GM21723 (cell line): ENCODE measurements around the gene GDNF.
A peak's percentile ranks its signal among the peaks of the same experiment; 100 is the strongest.
"Not testable (repeated sequence)": the region's sequence is repeated elsewhere in the genome, so short reads cannot be mapped to it uniquely, and the experiment has no call there.

Source experiments
- ATAC-seq: cut with Tn5 transposase; IDR thresholded peaks from one replicate; pipeline ENCODE4 v1.9.1; 2021; ENCODE audit warnings: mild to moderate bottlenecking, moderate library complexity; ENCODE audit not compliant: unreplicated experiment

GDNF gene

DNA sequence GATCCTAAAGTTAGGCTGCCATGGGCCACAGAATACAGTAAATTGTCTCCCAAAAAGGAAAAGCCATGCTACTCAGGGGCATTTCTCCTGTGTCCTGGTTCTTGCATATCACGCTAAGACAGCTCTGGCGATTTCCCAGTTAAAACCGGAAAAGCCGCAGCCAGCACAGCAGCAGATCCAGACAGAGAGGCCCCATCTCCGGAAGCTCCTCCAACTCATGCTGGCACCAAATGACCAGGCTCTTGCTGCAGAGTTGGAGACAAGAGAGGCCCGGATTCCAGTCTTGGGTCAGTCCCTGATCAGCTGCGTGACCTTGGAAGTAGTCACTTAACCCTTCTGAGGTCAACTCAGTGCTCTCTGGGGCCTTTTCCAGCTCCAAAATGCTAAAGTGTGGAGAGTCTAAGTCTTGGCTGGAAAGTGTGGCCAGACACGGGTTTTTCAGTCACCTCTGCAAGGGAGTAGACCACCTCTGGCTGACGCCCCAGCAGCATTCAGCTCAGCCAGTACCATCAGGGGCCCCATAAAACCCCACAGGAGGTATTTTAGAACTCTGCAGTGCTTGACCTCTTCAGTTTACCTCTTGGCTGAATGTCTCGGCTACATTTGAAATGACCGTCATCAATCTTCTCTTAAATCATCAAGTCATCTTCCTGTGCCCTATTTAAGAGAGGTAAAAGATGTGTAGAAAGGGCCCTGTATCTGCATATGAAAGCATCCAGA lies 16.2 kb downstream of the GDNF start:
- no peak for ATAC-seq

DNA sequence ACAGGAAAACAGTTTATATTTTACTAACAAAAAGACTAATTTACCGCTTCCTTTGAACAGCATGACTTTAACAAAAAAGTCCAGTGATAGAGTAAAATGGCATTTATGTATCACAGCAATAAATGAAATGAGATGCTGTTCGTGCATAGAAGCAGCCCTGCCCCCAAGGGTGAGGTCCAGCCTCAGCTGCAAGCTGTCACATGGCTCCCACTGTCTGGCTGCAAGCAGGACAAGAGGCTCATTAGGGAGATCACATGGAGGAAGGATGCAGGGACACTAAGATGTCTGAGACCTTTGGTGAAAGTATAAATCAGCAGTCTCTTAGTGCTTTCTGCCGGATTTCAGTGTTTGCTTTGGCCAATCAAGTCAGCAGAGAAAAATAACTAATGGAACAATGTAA lies 23.0 kb downstream of the GDNF start:
- no peak for ATAC-seq

DNA sequence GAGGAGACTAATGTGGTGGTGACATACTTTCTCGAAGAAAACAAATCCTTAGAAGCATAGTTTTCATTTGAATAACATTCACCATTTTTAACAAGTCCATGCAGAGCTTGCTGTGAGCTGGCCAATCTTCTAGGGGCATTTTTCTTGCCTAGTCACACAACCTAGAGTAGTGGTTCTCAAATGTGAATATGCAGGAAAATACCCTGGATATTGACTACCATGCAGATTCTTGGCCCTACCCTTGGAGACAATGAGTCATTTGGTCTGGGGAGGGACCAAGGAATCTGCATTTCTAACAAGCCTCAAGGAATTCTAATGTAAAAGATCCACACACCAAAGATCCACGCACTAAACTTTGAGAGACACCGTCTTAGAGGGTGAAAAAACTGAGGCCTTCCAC lies 23.5 kb downstream of the GDNF start:
- ATAC-seq: no peak

DNA sequence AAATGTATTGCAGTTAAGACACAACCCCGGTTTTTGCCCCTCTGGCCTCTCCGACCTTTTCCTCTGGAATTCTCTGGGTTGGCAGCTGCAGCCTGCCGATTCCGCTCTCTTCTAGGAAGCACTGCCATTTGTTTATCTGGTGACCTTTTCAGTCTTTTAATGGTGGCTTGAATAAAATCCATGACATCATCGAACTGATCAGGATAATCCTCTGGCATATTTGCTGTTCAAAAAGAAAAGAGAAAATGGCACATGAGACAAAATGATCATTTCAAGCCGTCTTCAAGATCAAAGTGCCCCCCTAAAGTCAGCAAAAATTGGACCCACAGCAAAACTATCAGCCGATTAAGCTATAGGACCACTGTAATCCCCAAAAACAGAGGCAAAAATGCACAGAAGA lies 23.9 kb downstream of the GDNF start:
- no peak for ATAC-seq

DNA sequence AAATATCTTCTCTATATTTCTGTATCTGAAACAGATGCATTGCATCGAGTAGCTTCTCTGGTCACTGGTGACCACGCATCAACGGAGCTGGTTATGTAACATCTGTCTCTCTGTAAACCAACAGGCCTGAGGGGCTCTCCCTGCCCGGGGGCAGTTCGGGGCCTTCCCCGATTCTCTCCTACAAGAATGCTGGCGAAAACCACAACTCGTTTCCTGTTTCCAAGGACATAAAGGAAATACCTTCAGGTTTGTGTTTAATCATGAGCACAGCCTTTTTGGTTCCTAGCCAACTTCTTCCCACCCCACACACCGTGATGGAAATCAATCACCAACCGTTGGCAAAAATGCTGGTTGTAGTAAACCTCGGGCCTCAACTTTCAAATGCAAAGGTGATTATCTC lies 25.1 kb downstream of the GDNF start:
- ATAC-seq: peak; percentile 57

DNA sequence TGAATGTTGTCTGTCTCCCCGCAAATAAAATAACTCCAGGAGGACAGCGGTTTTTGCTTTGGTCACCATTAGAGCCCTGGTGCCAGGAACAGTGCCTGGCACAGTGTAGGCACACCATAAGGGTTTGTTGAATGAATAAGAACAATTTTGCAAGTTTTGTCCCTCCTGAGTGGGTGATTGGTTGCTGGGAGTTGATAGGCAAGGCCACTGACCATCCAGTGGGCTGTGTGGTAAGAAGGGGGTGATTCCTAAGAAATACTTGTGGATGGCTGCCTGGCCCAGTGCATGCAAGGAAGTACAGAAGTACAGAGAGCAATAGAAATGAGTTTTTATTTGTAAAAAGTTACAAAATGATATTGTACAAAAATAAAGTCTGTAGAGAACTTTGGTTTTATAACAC lies 27.5 kb downstream of the GDNF start:
- no peak for ATAC-seq

DNA sequence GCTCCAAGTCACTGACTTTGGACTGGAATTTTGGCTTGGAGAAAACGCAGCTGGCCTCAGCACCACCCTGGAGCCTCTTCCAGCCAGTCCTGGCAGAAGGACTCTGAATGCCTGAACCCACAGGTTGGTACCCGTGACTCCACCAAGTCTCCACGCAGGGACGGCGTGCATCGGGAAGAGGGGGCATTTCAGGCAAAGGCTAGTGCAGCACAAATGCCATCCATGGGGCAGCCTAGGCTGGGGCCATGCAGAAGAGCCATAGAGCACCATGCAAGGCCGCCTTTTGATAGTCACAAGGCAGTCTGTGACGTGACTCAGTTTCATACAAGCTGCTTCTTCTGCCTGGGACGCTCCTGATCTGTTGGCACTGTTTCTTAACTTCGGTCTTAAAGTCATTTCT lies 28.0 kb downstream of the GDNF start:
- ATAC-seq: no peak

DNA sequence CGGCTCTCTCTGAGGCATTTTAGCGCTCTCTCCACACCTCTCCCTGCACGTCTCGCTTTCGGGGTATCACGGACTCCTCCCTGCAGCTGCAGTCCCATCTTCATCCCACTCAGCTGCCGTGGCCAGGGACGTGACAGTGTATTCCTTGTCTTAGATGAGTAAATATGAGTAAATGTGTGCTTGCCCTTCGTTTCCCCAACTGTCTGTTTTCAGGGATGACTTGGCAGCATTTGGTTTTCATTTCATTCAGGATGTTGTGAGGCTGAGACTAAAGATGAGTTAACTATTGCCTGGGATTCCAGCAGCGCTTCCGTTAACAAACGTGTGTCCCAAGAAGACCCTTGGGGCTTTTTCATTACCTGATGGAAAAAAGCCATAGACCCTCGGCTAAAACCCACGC lies 29.5 kb downstream of the GDNF start:
- no peak for ATAC-seq

DNA sequence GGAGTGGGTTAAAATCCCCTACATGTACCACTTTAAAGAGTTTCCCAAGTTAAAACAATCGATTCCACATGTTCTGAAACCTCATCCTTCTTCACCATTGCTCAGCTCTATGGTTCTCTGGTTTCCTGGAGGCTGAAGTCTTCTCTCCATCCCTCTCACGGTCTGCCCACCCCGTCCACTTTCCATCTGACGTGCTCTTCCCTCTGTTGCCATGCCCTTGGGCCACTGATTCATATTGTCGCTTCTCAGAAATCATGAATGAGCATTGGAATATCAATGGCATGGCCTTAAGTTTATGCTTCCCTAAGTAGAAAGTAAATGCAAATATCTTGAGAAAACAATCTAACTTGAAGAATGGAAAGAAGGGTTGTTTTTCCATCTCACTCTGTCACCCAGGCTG lies 30.9 kb downstream of the GDNF start:
- no peak for ATAC-seq

DNA sequence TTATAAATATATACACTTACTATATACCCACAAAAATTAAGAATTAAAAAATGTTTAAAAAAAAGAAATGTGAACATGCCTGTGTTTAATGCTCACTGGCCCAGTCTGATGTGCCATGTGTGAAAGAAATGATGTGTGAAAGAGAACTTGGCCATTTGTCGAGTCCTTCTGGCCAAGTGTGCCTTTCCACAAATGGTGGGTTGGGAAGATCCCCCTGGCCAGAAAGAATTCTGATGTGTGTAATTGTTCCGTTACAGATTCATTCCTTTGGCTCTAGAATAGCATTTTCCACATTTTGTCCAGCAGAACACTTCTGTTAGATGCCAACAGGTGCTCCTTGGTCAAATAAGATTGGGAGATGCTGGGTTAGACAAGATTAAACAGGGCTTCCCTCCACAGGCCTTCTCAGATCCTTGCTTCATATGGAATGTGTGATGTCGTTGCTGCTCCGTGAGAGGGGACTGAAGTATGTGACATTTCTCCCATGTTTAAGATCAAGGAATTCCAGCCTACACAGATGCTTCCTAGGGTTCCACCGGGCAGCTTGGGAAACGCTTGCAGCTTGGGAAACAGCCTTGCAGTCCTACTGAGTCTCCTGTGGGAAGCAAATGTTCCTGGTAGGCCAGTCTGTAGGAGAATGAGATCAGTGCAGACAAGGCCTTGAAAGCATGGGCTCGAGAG lies 32.1 kb downstream of the GDNF start:
- no peak for ATAC-seq

DNA sequence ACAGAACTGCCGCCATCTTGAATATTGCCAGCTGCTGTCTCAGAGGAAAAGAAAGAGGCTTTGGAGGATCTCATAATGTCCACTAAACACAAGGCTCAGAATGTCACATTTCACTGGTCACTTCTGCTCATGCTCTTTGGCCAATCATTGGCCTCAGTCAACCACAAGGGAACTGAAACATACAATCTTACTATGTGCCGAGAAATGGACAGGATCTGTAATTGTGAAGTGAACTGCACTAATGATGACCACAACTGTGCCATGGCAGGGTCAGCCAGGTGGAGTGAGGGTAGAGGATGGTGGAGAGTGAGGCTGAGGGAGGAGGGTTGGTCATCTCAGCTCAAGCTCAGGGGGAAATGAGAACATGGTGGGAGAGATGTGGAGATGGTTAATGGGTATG lies 32.8 kb downstream of the GDNF start:
- ATAC-seq: no peak

DNA sequence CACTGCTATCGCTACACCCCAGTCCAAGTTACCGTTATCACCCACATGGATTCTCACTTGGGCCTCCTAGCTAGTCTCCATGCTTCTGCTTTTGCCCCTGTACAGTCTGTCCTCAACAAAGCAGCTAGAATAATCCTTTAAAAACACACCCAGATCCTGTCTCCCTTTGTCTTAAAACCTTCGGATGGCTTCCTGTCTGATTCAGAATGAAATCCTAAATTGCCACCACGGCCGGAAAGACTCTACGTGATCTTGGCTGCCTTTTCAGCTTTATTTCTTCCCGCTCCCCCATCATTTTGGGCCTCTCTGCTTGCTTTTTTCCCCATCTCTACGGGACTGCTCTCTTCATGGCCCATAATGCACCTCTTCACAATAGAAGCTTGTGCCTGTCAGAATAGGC lies 33.4 kb downstream of the GDNF start:
- ATAC-seq: no peak

DNA sequence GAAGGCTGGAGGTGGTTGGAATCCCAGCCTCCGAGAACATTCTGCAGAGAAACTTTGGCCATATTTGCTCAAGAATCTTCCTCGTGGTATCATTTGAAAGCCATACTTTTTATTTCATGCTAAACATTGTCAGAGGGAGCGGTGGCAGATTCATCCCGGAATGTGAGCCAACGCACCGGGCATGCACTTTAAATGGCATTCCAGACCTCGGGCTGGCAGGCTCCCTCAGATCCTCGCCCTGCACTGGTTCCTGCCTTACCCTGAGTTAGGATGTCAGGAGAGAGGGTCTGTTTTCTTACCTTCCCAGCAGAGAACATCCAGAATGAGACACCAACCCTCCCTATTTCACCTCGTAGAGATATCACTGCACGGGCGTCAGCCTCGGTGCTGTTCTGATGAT lies 33.8 kb downstream of the GDNF start:
- ATAC-seq: no peak

DNA sequence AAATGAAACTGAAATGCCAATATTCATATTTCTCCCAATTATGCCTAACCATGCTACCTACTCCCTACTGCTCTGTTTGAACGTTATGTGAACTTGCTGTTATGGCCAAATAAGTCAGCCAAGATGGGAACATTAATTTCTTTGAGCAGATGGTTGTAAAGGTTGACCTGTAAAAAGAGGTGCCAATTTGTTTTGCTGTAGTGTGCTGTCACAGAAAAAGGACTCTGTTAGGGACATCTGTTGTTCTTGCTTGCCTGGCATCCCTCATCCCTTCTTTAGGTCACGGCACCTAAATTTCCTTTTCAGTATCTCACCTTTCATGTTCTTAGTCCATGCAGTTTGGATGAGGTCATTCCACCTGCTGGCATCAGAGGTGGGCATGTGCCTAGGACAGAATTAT lies 35.4 kb downstream of the GDNF start:
- no peak for ATAC-seq

DNA sequence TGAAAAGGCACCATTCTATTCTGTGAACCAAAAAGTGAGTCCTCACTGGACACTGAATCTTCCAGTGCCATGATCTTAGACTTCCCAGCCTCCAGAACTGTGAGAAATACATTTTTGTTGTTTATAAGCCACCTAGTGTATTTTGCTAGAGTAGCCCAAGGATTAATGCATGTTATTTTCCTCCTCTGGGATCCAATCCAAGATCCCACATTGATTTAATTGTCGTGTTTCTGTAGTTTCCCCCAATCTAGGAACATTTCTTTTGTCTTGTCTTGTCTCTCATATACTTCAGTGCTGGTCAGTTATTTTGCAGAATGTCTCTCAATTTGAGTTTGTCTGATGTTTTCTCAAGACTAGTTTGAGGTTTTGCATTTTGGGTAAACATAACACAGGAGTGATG lies 36.4 kb downstream of the GDNF start:
- ATAC-seq: no peak

DNA sequence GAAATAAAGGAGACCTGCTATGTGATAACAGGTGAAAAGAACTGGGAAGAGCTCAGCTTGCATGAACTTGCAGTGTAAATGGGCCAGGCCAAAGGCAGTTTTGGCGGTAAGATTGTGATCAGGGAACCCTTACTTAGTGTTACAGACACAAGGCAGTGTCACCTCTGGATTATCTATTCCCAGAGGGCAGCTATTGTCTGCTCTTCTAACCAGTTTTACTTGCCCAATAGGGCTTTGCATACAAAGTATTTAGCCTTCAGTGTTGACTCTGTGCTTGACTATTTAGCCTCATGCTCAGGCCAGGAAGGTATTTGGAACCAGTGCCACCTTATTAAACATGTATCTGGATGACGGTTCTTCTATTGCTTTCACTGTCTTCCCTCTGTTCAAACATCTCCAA lies 38.3 kb downstream of the GDNF start:
- ATAC-seq: no peak

DNA sequence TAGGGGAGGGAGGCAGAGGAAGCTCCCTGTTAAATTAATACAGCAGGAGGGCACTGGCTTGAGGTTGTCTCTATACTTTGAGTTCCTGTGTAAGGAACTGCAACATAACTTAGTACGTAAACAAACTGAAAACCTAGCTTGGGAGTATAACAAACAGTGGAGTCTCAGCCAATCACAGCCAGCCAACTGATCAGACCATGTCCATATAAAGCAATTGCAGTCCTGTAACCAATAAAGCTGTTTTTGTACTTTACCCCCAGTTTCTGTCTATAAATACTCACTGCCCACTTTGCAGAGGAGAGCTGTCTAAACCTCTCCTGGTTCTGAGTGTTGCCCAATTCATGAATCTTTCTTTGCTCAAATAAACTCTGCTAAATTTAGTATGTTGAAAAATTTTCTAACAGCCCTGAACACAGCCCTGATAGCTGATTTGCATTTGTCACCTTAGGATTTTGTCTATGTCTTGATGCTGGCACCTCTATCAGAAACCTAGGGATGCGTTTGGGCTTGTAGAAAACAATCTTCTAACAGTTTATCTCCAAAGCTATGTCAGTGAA lies 39.9 kb downstream of the GDNF start:
- ATAC-seq: no peak

DNA sequence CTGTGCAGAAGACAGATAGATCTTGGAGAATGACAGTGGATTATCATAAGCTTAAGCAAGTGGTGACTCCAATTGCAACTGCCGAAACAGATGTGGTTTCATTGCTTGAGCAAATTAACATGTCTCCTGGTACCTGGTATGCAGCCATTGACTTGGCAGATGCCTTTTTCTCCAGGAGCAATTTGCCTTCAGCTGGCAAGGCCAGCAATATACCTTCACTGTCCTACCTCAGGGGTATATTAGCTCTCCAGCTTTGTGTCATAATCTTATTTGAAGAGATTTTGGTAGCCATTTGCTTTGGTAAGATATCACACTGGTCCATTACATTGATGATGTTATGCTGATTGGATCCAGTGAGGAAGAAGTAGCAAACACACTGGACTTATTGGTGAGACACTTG lies 43.4 kb downstream of the GDNF start:
- not testable (repeated sequence) for ATAC-seq

DNA sequence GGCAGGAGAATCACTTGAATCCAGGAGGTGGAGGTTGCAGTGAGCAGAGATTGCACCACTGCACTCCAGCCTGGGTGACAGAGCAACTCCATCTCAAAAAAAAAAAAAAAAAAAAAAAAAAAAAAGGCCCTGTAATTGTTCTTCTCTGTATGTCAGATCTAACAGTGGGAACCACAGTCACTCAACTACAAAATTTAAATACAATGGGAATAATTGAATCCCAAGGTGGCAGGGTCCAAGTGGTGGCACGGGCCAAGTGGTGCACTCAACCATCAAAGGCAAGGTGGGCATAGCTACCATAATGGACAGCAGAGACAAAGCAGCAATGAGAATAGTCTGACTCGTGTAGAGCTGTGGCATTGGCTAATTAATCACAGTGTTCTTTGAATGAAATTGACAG lies 44.5 kb downstream of the GDNF start:
- ATAC-seq: not testable (repeated sequence)

DNA sequence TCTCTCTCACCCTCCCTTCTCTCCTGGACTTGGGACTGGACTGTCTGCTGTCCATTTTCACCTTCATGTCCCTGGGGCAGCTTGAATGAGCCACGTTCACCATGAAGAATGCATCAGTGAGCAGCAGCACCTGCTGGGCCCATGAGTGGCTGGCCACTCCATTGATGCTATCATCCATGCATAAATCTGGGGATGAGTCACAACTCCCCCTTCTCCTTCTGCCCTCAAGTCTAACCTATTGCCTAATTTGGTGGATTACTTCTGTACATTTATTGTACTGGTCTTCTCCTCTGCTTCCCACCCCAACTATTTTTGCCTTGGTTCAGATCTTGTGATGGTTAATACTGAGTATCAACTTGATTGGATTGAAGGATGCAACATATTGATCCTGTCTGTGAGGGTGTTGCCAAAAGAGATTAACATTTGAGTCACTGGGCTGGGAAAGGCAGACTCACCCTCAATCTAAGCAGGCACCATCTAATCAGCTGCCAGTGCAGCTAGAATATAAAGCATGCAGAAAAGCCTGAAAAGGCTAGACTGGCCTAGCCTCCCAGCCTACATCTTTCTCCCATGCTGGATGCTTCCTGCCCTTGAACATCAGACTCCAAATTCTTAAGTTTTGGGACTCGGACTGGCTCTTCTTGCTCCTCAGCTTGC lies 46.7 kb downstream of the GDNF start:
- no peak for ATAC-seq

DNA sequence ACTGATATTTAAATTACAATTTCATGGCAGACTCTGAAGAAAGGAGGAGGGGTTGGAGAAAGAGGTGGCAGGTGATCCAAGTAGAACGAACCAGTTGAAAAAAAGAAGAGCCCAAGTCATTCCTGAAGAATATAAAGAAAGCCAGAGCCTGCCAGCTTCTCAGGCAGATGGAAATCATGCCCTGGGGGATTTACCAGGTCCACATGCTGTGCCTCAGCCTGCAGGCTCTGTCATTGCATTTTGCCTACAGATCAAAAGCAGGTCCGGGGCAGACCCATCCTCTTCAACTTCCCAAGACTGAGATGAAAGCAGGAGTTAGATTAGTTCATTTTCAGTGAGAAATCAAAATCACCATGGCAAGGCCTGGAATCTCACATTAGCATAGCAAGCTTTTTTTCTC lies 48.5 kb downstream of the GDNF start:
- ATAC-seq: no peak

DNA sequence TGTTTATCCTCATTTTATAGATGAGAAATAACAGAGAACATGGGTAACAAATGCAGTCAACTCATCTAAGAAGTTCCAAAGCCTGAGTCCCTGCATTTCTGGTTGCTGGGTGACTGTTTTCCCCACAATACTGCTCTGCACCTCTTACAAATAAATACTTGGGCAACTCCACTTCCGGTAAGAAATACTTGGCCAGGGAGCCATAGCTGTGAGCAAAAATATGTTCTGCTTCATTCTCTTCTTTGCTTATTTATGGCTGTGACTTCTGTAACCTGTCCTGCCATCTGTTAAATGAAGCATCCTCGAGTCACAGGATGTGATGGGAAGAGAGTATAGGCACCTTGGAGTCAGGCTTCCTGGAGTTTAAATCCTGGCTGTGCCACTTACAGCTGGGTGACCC lies 49.9 kb downstream of the GDNF start:
- no peak for ATAC-seq
